Right atrium auricular region (tissue), 2 donors: Measurements from ENCODE around the gene EPHB2. TPM values are rescaled to one million over a fixed set of nuclear protein-coding genes. Genes with fewer than 3 reads are reported as not detected.

Source experiments
- DNase-seq: peaks from one replicate; pipeline ENCODE4 v3.0.0-alpha.2; 2019; ENCODE audit warnings: low spot score
- H3K27ac ChIP-seq, 2 donors: fragments of 200-600 bp; sonication (generic); 1 replicate in 1 of 2; 2 replicates in 1 of 2; pipeline ENCODE4 v1.5.1; 2016 to 2019
- H3K27me3 ChIP-seq, 2 donors: fragments of 200-600 bp; sonication (generic); one replicate each; pipeline versions ENCODE4 v1.5.1 to v1.6.0; 2017 to 2019
- H3K36me3 ChIP-seq: fragments of 200-600 bp; sonication (generic); one replicate; pipeline ENCODE4 v1.5.1; 2016
- H3K4me1 ChIP-seq, 2 donors: fragments of 200-600 bp; sonication (generic); one replicate each; pipeline versions ENCODE4 v1.5.1 to v1.6.0; 2017 to 2019
- H3K4me3 ChIP-seq, 2 donors: fragments of 200-600 bp; sonication (generic); 1 replicate in 1 of 2; 2 replicates in 1 of 2; pipeline ENCODE4 v1.5.1; 2017 to 2019; ENCODE audit warnings: mild to moderate bottlenecking in 1 of 2, moderate library complexity in 1 of 2
- H3K9me3 ChIP-seq, 2 donors: fragments of 200-600 bp; sonication (generic); one replicate each; pipeline ENCODE4 v1.5.1; 2019
- total RNA-seq, 2 donors: library from RNA; depleted of rRNA; stranded (reverse); fragments of >200 nt; gene quantifications; one replicate each; pipeline ENCODE4 v1.1.0, GENCODE V29; 2016
- TF ChIP-seq, protein P1 (sequence below), 2 donors: fragments of 200-600 bp; sonication (generic); IDR thresholded peaks; one replicate each; pipeline ENCODE4 v1.5.1; 2019; ENCODE audit warnings: antibody characterized with exemption in 2 of 2

Gene EPHB2
- total RNA-seq, 2 donors from 2014 or later: 1.8 to 2.6 TPM

- DNase-seq: no peak
- TF ChIP-seq, protein P1, sequence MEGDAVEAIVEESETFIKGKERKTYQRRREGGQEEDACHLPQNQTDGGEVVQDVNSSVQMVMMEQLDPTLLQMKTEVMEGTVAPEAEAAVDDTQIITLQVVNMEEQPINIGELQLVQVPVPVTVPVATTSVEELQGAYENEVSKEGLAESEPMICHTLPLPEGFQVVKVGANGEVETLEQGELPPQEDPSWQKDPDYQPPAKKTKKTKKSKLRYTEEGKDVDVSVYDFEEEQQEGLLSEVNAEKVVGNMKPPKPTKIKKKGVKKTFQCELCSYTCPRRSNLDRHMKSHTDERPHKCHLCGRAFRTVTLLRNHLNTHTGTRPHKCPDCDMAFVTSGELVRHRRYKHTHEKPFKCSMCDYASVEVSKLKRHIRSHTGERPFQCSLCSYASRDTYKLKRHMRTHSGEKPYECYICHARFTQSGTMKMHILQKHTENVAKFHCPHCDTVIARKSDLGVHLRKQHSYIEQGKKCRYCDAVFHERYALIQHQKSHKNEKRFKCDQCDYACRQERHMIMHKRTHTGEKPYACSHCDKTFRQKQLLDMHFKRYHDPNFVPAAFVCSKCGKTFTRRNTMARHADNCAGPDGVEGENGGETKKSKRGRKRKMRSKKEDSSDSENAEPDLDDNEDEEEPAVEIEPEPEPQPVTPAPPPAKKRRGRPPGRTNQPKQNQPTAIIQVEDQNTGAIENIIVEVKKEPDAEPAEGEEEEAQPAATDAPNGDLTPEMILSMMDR (IDR thresholded peaks at IDR 0.05): no peak
- Histone ChIP-seq H3K4me1 (peaks cover 0 to 8% of the 10 kb centered on the region in 2 donors), H3K9me3 (no peaks in the 10 kb centered on the region), H3K27ac (no peak overlapping the region), H3K27me3 (no peaks in the 10 kb centered on the region), H3K4me3 (no peak overlapping the region), H3K36me3 (no peaks in the 10 kb centered on the region)
These were observed 203.5 kb downstream of the EPHB2 start for GRCh38 chr1:22914156-22914555.

DNA sequence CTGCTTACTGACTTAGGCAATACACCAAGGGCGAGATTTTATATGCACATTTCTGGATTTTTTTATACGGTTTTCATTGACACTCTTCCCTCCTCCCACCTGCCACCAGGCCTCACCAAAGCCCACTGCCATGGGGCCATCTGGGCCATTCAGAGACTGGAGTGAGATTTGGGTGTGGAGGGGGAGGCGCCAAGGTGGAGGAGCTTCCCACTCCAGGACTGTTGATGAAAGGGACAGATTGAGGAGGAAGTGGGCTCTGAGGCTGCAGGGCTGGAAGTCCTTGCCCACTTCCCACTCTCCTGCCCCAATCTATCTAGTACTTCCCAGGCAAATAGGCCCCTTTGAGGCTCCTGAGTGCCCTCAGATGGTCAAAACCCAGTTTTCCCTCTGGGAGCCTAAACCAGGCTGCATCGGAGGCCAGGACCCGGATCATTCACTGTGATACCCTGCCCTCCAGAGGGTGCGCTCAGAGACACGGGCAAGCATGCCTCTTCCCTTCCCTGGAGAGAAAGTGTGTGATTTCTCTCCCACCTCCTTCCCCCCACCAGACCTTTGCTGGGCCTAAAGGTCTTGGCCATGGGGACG is 204.1 kb downstream of the EPHB2 start:
- Histone ChIP-seq H3K36me3 (no peaks in the 10 kb centered on the region), H3K4me1 (peaks cover 0 to 8% of the 10 kb centered on the region in 2 donors), H3K27ac (no peak overlapping the region), H3K27me3 (no peaks in the 10 kb centered on the region), H3K4me3 (no peak overlapping the region), H3K9me3 (no peaks in the 10 kb centered on the region)
- TF ChIP-seq, protein P1 (IDR thresholded peaks at IDR 0.05): no peak
- no peak for DNase-seq

DNA sequence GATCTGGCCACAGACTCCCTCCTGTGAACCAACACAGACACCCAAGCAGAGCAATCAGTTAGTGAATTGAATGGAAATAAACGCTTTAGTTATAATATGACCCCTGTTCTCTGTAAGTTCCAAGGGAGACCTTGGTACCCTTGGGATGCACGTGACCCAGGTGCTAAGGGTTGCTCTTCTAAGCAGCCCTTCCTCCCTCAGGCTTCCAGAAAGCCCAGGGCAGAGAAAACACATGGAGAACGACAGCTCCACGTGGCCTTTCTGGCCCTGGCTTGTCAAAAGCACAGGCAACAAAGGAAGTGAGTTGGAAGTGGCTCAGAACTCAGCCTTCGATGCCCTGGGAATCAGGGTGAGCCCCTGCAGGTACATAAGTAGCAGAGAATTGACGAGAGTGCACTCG is 204.6 kb downstream of the EPHB2 start:
- Histone ChIP-seq H3K36me3 (no peaks in the 10 kb centered on the region), H3K27ac (no peak overlapping the region), H3K4me3 (no peak overlapping the region), H3K27me3 (no peaks in the 10 kb centered on the region), H3K9me3 (no peaks in the 10 kb centered on the region), H3K4me1 (peaks cover 0 to 12% of the 10 kb centered on the region in 2 donors)
- TF ChIP-seq, protein P1 (IDR thresholded peaks at IDR 0.05): no peak
- DNase-seq: no peak

- DNase-seq: no peak
- Histone ChIP-seq H3K9me3 (no peaks in the 10 kb centered on the region), H3K4me1 (peaks cover 0 to 20% of the 10 kb centered on the region in 2 donors), H3K36me3 (no peaks in the 10 kb centered on the region), H3K27me3 (no peaks in the 10 kb centered on the region), H3K27ac (no peak overlapping the region), H3K4me3 (no peak overlapping the region)
- TF ChIP-seq, protein P1 (IDR thresholded peaks at IDR 0.05): no peak
These were observed 205.3 kb downstream of the EPHB2 start for GRCh38 chr1:22915816-22916470.

DNA sequence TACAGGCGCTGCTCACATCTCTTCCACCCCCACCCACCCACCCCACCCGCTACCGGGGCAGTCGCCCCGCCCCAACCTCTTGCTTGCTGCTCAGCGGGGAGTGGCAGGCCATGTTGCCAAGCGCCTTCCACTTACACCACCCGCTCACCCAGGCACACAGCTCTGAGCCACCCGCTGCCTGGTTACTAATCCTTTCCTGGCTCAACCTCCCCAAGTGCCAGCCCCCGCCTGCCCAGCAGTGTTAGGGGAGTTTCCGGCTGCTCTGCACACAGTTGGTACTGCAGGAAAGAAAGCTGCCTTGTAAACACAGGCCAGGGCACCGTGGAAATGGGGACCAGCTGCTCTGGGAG is 205.8 kb downstream of the EPHB2 start:
- DNase-seq: no peak
- H3K27ac ChIP-seq: no peak overlapping the region
- peaks cover 0 to 25% of the 10 kb centered on the region in 2 donors for H3K4me1 ChIP-seq
- no peak overlapping the region for H3K4me3 ChIP-seq
- TF ChIP-seq, protein P1 (IDR thresholded peaks at IDR 0.05): no peak
- no peaks in the 10 kb centered on the region for H3K27me3 ChIP-seq
- H3K9me3 ChIP-seq: no peaks in the 10 kb centered on the region
- no peaks in the 10 kb centered on the region for H3K36me3 ChIP-seq

DNA sequence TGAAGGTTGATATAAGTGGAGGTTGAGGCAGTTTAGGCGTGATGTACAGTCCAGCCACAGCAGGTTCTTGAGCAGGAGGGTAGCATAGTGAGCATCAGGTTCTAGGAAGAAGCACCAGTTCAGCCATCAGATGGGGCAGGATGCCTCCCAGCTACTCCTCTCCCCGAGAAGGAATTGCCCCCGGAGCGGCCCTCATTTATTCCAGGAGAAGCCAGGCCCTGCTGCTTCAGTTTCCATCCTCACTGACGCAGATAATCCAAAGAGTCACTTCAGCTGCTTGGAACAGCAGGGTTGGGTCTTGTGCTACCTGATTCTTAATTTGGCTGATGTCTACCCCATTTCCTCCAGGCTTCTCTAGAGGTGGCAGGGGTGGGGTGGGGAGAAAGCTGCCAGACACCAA is 207.3 kb downstream of the EPHB2 start:
- Histone ChIP-seq H3K4me3 (no peak overlapping the region), H3K36me3 (no peaks in the 10 kb centered on the region), H3K27ac (no peak overlapping the region), H3K9me3 (no peaks in the 10 kb centered on the region), H3K27me3 (no peaks in the 10 kb centered on the region), H3K4me1 (peaks cover 0 to 31% of the 10 kb centered on the region in 2 donors)
- no peak for DNase-seq
- TF ChIP-seq, protein P1 (IDR thresholded peaks at IDR 0.05): no peak
